Measurements from ENCODE around the gene HDAC11. TPM values are rescaled to one million over a fixed set of nuclear protein-coding genes. Genes with fewer than 3 reads are reported as not detected.
"Not testable (repeated sequence)": the region's sequence is repeated elsewhere in the genome, so short reads cannot be mapped to it uniquely, and the experiment has no call there.

HDAC11 gene
- total RNA-seq, 1 donor from 2014 or later = 21.8 TPM

DNA sequence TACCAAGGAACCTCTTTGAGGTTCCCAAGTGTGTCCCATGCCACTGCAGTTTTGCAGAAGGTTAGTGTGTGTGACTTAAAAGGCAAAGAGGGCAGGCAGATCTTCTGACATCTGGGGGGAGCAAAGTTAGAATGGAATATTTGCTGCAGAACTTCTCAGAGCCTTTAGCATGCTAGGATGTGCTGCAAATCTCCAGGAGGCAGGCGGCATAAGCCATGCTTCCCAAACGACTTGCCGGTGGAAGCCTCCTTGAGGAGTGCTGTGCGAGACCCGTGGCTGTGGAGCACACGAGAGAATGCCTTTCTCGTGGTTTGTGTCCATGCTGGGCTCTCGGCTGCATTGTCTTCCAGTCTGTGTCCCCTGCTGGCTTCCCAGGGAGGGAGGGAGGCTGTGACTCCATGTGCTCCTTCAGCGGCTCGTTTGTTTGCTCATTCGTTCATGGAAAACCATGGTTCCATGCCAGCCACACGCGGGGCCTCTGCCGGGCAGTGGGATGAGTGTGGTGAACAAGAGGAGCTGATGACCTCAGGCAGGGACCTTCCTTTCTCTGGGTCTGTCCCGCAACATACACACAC is 13.8 kb downstream of the HDAC11 start:
- no peak for DNase-seq

DNA sequence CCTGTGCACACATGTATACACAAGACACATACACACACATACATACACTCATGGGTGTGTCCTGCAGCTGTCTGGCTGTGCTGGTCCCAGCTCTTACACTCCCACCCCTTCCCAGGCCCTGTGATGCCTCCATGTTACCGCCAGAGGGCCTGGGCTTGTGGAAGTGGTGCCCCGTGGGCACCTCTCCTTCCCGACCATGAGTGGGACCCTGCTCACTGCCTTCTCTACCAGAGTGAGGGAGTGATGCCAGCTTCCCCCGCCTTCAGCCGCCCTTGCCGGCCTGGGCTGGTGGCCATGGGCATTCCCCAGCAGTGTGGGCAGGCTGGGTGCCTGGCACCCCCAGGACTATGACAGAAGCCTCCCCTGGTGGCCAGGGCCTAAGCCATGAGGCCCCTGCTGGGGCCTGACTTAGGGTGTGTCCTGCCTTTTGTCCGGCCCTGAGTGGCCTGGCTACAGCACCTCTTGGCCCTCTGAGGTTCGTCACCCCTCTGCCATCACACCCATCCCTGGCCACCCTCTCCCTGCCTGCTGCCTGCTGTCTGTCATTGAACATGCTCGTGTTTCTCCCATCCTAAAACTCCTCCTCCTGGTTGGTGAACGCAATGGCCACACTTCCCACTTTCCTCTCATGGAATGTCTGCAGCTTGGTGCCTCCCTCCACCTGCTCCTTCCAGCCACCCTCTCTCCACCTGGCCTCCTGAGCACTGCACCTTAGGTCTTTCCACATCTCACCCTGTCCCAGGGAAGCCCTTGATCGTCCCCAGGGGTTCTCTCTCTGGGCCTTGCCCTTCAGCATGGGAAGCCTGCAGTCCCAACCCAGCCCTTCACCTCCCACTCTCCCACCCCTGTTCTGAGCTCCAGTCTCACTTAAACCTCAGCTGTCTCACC is 14.6 kb downstream of the HDAC11 start:
- DNase-seq = peak; percentile 48

DNA sequence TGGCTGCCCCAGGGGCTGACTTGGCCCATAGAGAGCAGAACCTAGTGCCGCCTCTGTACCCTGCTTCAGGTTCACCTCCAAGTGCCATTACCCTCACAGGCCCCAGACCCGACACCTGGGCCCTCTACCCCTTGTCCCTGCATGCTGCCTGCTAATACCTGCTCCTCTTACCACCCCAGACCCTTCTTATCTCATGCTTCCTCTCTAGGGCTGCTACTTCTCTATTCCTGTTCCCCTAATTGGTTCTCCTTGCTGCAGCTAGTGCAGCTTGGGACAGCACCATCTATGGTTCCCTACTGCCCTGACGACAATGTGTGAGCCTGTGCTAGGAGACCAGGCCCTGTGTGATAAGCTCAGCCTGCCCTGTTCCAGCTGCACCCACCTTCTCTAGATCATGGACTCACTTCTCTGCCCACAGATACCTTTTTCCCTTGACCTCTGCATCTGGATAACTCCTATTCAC is 15.3 kb downstream of the HDAC11 start:
- DNase-seq = no peak

DNA sequence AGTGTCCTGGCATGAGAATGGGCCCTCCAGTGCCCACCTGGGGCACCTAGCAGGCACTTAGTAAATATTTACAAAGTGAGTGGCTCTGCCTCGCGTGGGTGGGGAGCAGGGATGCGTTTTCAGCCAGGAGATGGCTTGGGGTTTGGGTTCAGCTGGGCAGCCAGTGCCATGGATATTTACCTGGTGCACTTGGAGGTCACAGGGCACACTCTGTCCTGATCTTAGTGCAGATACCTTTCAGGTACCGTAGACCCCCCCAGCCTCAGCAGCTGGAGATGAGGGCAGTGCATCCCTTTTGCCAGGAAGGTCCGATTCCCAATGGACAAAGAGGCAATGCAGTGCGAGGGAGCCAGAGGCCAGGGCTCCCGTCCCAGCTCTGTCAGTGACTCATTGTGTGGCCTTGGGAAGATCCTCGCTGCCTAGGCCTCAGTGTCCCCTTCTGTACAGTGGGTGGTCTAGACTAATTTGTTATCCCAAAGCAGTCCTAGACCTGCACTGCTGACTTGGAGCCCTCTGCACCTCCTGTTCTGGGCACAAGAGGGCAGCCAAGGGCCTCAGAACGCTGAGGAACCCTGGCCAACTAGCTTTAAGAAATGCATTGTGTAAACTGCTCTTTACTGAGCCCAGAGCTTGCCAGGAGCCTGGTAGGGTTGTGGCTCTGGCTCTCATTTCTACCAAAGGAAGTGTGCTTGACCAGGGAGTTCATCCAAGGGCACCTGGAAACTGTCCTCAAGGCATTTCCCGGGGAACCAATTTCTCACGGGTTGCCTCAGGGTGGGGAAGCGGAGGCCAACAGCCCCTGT is 16.0 kb downstream of the HDAC11 start:
- DNase-seq = peak; percentile 94

DNA sequence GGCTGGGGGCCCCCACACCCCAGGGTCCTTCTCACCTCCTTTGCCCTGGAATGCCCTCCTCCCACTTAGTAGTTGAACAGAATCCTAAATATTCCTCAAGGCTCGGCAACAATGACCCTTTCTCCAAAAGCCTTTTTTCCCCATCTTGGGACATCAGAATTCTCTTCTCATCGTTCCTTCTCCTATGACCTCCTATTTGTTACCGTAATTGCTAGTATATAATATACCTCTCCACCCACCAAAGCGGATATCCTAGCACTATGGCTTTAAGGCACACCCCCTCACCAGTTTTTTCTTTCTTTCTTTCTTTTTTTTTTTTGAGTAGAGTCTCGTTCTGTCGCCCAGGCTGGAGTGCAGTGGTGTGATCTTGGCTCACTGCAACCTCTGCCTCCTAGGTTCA is 16.8 kb downstream of the HDAC11 start:
- DNase-seq = no peak

DNA sequence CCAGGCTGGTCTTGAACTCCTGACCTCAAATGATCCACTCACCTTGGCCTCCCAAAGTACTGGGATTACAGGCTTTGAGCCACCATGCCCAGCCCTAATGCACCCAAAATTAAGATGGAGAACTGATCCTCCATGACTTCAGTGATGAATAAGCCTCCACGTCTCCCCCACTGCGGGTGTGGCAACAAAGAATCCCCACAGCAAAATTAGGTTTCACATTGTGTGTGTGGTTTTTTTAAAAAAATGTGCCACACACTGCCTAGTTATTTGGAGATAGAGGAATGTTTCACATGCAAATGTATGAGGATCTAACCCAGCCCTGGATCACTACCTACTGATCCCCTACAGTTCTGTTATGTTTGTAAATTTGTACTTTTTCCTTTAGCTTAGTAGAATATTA is 17.3 kb downstream of the HDAC11 start:
- no peak for DNase-seq

DNA sequence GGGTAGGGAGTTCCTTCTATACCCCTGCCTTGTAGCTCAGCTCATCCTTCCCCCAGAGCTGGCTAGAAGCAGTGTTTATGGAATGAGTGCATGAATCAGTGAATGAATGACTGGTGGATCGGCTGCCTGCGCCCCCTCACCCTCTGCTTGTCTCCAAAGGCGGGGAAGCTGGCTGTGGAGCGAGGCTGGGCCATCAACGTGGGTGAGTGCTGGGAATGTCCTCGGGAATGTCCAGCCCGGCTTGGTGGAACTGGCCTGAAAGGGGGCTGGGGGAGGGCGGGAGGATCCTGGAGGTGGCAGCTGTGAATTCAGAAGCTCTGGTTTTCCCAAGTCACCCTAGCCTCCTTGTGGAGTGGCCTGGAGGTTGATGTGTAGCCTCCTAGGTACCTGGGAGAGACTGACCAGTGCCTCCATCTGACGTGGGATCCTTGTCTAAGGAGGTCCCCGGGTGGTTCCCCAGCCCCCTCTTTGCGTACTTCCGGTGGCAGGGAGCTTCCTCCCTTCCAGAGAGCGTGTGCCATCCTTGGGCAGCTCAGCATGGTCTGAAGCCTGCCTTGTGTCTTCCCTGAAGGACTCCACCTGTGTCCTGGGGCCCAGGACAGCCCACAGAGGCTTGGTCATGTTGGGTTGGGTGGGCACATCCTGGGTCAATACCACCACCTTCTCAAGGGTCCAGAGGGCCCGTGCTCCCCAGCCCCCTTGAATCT is 18.4 kb downstream of the HDAC11 start:
- no peak for DNase-seq

DNA sequence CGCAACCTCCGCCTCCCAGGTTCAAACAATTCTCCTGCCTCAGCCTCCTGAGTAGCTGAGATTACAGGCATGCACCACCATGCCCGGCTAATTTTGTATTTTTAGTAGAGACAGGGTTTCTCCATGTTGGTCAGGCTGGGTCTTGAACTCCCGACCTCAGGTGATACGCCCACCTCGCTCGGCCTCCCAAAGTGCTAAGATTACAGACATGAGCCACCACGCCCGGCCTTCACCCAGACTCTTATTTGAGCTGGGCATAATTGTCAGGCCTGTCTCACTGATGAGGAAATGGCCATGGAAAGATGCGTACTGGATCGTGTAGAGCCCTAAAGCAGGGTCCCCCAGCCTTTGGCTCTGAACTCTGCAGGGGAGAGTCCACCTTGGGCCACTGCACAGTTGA is 19.1 kb downstream of the HDAC11 start:
- not testable (repeated sequence) for DNase-seq

DNA sequence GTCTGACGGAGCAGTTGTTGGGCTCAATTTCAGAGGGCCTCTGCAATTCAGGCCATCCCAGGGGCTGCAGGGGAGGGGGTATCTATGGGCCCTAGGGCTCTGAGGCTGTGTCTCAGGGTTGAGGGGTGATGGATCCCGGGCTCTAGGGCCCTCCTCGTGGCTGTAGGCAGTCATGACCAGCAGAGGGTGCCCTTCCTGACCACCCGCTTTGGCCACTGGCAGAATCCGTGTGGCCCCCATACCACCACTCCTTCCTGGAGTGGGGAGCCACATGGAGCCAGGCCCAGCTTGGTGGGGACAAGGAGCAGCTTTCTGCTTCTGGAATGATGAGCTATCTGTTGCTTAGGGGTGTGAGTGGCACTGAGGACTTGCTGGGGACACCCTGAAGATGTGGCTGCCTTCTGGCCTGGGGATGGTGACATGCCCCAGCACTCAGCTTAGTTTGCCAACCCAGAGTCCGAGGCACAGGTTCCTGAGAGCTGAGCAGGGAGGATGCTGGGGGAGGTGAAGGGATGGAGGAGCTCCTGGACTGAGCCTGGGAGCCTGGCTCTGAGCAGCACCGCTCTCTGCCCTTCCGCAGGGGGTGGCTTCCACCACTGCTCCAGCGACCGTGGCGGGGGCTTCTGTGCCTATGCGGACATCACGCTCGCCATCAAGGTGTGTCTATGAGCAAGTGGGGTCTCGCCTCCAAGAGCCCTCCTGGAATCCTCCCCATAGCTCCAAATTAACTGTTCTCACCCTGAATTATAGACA is 20.2 kb downstream of the HDAC11 start:
- no peak for DNase-seq

DNA sequence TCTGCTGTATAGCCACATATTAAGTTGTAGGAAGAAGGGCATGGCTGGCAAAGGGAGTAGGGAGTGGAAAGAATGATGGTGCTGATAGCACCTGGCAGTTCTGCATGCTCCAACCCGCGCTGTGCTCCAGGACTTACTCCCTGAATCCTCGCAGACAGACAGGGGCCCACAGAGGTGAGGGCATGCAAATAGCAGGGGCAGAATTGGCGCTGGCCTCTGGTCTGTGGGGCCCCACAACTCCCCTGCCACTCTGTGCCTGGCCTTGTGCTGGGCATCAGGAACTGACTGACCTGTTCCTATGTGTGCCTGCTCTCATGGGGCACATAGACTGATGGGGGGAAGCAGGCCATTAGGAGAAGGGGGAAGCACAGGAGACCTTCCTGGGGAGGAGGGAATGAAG is 20.9 kb downstream of the HDAC11 start:
- no peak for DNase-seq

DNA sequence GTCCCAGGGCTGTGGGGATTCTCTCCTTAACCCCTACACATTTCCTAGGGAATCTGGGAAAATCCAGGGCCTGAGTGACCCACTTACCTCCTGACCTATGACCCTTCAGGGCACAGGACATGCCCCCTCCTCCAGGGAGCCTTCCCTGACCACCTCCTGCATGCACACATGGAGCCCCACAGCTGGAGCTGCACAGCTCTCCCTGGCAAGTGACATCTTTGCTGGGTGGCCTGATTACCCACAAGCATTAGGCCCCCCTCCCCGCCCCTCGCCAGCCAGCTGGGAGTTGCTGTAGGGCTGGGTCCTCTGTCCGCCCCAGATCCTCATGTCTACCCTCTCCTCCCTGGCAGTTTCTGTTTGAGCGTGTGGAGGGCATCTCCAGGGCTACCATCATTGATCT is 21.4 kb downstream of the HDAC11 start:
- DNase-seq = no peak

DNA sequence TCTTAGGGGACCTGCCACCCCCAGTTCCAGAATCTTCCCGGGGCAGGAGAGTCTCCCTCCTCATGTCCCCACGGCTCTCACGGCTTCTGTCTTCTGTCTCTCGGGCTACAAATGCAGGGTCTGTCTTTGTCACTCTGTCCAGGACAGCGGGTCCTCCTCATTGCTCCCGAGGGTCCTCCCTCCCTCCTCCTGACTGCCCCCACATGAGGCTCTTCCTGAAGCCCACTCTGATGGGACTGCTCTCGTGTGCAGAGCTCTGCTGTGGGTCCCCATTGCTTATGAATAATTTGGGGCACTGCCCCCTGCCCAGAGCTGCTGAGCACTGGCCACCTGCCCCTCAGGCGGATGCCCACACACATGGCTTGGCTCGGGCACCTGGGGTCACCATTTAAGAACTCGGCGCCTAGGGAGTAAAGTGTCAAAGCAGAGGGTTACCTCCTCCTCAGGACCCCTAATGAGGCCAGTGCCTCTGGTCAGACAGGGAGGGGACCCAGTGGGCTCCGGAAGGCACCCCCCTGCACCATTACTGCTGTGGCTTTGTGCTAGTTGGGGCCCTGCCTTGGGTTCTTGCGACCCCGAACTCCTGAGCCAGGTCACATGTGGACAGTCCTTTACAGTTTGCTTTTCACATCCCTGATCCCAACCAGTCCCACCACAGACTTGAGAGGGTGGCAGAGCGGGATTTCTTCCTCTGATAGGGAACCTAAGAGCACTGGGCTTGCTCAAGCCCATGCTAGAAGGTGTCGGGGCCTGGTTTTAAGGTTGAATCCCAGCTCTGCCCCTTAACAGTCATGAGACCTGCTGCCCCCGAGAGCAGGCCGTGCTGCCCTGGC is 22.1 kb downstream of the HDAC11 start:
- DNase-seq = no peak

DNA sequence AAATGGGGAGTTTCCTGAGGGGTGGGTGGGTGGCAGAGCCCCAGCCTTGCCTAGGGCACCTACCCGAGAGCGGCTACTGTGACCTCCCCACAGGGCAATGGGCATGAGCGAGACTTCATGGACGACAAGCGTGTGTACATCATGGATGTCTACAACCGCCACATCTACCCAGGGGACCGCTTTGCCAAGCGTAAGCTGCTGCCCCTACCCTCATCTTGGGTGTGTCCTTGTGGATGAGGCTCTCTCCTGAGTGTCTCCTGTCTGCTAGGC is 22.6 kb downstream of the HDAC11 start:
- DNase-seq = no peak

DNA sequence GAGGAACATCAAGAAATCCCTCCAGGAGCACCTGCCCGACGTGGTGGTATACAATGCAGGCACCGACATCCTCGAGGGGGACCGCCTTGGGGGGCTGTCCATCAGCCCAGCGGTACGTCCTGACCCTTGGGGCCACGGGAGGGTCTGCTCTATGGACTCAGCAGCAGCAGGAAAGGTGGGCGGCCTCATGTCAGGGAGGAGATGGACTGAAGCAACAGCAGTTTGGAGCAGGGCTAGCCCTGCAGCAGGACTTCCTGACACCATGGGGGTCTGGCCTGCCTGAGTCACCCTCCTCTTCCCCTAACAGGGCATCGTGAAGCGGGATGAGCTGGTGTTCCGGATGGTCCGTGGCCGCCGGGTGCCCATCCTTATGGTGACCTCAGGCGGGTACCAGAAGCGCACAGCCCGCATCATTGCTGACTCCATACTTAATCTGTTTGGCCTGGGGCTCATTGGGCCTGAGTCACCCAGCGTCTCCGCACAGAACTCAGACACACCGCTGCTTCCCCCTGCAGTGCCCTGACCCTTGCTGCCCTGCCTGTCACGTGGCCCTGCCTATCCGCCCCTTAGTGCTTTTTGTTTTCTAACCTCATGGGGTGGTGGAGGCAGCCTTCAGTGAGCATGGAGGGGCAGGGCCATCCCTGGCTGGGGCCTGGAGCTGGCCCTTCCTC is 24.2 kb downstream of the HDAC11 start:
- DNase-seq = no peak

DNA sequence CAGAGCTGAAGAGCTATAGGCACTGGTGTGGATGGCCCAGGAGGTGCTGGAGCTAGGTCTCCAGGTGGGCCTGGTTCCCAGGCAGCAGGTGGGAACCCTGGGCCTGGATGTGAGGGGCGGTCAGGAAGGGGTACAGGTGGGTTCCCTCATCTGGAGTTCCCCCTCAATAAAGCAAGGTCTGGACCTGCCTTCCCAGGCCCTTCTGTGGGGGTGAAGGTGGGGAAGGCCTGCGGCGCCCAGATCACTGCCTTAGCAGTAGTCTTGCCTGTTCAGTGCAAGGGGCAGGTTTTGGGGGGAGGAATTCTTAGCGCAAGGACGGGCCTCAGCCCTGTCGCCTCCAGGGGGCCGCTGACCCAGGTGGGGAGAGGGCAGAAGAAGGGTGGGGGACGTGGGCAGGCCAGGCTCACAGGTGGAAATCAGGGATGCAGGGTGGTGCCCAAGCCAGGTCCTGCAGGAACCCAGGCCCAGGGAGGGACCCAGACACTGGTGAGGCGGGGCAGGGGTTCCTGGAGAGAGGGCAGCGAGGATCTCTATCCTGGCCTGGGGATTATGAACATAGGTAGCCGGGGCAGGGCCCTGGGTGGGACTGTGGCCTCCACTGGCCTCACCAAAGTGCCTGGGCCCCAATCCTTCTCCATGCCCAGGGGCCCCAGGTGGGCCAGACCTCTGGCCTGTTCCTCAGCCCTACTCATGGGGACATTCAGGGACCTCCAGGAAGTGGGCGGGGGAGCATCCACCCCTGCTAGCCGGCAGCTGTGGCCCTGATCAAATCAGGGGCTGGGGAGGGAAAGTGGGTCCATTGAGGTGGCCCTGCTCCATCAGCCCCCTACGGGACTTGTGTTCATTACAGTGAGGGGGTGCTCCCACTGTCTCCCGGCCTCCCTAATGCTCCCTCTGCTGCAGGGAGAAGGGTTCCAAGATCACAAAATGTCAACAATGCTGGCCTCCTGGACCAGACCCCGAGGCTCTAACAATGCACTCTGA is 25.3 kb downstream of the HDAC11 start:
- DNase-seq = no peak

DNA sequence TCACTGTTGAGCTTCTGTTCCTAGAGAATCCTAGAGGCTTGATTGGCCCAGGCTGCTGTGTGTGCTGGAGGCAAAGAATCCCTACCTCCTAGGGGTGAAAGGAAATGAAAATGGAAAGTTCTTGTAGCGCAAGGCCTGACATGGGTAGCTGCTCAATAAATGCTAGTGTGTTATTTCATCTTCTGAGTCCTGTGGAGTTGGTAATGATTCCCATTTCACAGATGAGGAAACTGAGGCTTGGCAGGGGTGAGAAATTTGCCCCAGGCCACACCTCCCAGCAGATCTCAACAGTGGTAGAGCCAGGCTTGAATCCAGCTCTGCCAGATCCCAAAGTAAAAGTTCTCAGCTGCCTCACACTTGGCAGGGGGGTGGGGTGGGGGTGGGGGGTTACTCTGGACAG is 26.1 kb downstream of the HDAC11 start:
- no peak for DNase-seq

DNA sequence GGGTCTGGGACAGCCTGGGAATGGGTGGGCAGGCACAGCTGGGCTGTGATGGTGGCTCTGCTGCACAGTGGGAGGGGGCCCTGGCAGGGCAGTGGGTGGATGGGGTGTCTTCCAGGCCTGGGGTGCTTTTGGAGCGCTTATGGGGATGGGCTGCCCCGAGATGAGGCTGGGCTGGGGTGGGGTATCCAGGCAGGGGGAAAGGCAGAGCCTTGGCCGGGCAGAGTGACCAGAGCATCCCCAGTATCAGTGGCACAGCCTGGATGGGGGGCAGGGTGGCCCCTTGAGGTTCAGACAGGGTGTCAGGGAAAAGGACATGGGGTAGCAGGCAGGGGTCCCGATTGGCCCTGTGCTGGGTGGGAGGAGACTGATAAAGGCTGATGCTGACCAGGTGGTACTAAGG is 26.6 kb downstream of the HDAC11 start:
- no peak for DNase-seq

DNA sequence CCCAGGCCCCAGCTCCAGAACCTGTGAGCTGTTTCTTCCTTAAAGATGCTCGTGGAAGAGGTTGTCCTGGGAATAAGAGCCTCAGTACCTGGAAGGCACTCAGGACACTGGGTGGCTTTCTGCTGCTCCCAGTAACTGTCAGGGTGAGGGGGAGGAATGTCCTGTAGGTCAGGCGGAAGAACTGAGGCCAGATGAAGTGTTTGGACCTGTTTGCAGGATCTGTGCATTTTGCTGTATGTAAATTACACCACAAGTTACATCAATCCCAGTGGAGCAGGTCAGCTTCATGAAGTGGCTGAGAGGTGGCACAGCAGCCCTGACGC is 27.1 kb downstream of the HDAC11 start:
- DNase-seq = no peak
